ENCODE results near the gene UNK.

- no peak for TF ChIP-seq SP1 (IDR thresholded peaks at IDR 0.05)
- no peak for TF ChIP-seq FOXA1 (IDR thresholded peaks at IDR 0.05)
- TF ChIP-seq ELF4 (IDR thresholded peaks at IDR 0.05) = no peak
- no peak for TF ChIP-seq FOXK2 (IDR thresholded peaks at IDR 0.05)
- TF ChIP-seq BHLHE40 (IDR thresholded peaks at IDR 0.05; ENCODE audit: borderline replicate concordance) = no peak
- no peak for TF ChIP-seq FOXM1 (IDR thresholded peaks at IDR 0.05; ENCODE audit: borderline replicate concordance)
- no peak for TF ChIP-seq ARNT (IDR thresholded peaks at IDR 0.05)
- no peak for TF ChIP-seq PKNOX1 (IDR thresholded peaks at IDR 0.05)
- TF ChIP-seq SUZ12 (IDR thresholded peaks at IDR 0.05) = no peak
- no peak for TF ChIP-seq HDGF (IDR thresholded peaks at IDR 0.05; ENCODE audit: borderline replicate concordance)
- TF ChIP-seq NFRKB (IDR thresholded peaks at IDR 0.05) = no peak
- no peak for TF ChIP-seq CTBP1 (IDR thresholded peaks at IDR 0.05; ENCODE audit: borderline replicate concordance)
- TF ChIP-seq ZNF384 (IDR thresholded peaks at IDR 0.05) = no peak
- no peak for TF ChIP-seq L3MBTL2 (conservative IDR thresholded peaks at IDR 0.05)
These were observed 28.0 kb upstream of the UNK start for GRCh38 chr17:75756451-75757085.

Measured in HEK293T (cell line).